Measurements from ENCODE around the gene FANCC. TPM values are rescaled to one million over a fixed set of nuclear protein-coding genes. Genes with fewer than 3 reads are reported as not detected.

Gene FANCC
- total RNA-seq, 2 donors from 2014 or later: 17.6 to 23.5 TPM

GRCh38 chr9:95109456-95109855 lies 208.1 kb downstream of the FANCC start:
- H3K27me3 ChIP-seq (ENCODE audit: control insufficient read depth, insufficient read depth, low read length, poor library complexity, severe bottlenecking): no peaks in the 10 kb centered on the region
- Mint-ChIP-seq H3K27ac (no peak overlapping the region), H3K4me1 (no peaks in the 10 kb centered on the region), H3K36me3 (ENCODE audit: low read depth) (peaks cover 23% of the 10 kb centered on the region), H3K9me3 (no peaks in the 10 kb centered on the region), H3K27me3 (ENCODE audit: insufficient read depth) (no peaks in the 10 kb centered on the region), H3K4me3 (no peak overlapping the region)
- 93 to 98% methylated on average over 7 to 8 of the region's 8 CpGs for WGBS, 2 experiments (ENCODE audit: insufficient coverage in 1 of 2, insufficient read length in 1 of 2)
- no peak for DNase-seq
- no peak overlapping the region for H3K9ac ChIP-seq (ENCODE audit: extremely low read depth, low read length, poor library complexity, severe bottlenecking)
- H3K27ac ChIP-seq (ENCODE audit: low read depth, low read length): no peak overlapping the region
- peaks cover 25% of the 10 kb centered on the region for H3K36me3 ChIP-seq (ENCODE audit: control insufficient read depth, insufficient read depth, low read length)
- H3K4me1 ChIP-seq (ENCODE audit: control insufficient read depth, insufficient read depth, low read length): no peaks in the 10 kb centered on the region
- TF ChIP-seq CTCF (conservative IDR thresholded peaks at IDR 0.05): no peak
- no peaks in the 10 kb centered on the region for H3K9me3 ChIP-seq (ENCODE audit: control insufficient read depth, low read length)
- H3K4me3 ChIP-seq (ENCODE audit: low read length): no peak overlapping the region

- no peak for TF ChIP-seq CTCF (conservative IDR thresholded peaks at IDR 0.05)
- no peaks in the 10 kb centered on the region for H3K4me1 ChIP-seq (ENCODE audit: control insufficient read depth, insufficient read depth, low read length)
- no peak for DNase-seq
- no peak overlapping the region for H3K4me3 Mint-ChIP-seq
- H3K36me3 Mint-ChIP-seq (ENCODE audit: low read depth): peaks cover 23% of the 10 kb centered on the region
- no peaks in the 10 kb centered on the region for H3K9me3 Mint-ChIP-seq
- no peaks in the 10 kb centered on the region for H3K27me3 ChIP-seq (ENCODE audit: control insufficient read depth, insufficient read depth, low read length, poor library complexity, severe bottlenecking)
- no peaks in the 10 kb centered on the region for H3K9me3 ChIP-seq (ENCODE audit: control insufficient read depth, low read length)
- no peaks in the 10 kb centered on the region for H3K4me1 Mint-ChIP-seq
- peaks cover 25% of the 10 kb centered on the region for H3K36me3 ChIP-seq (ENCODE audit: control insufficient read depth, insufficient read depth, low read length)
- H3K27me3 Mint-ChIP-seq (ENCODE audit: insufficient read depth): no peaks in the 10 kb centered on the region
- H3K27ac ChIP-seq (ENCODE audit: low read depth, low read length): no peak overlapping the region
- WGBS, 2 experiments (ENCODE audit: insufficient coverage in 1 of 2, insufficient read length in 1 of 2): 92 to 96% methylated on average over 5 of the region's 5 CpGs
- H3K27ac Mint-ChIP-seq: no peak overlapping the region
- H3K9ac ChIP-seq (ENCODE audit: extremely low read depth, low read length, poor library complexity, severe bottlenecking): no peak overlapping the region
- H3K4me3 ChIP-seq (ENCODE audit: low read length): no peak overlapping the region
Observed at GRCh38 chr9:95108777-95109176, 208.7 kb downstream of the FANCC start.

GRCh38 chr9:95107976-95108375 lies 209.5 kb downstream of the FANCC start:
- 92 to 98% methylated on average over 11 to 14 of the region's 14 CpGs for WGBS, 2 experiments (ENCODE audit: insufficient coverage in 1 of 2, insufficient read length in 1 of 2)
- Mint-ChIP-seq H3K4me1 (peaks cover 4% of the 10 kb centered on the region), H3K27me3 (ENCODE audit: insufficient read depth) (no peaks in the 10 kb centered on the region), H3K27ac (no peak overlapping the region), H3K4me3 (no peak overlapping the region), H3K36me3 (ENCODE audit: low read depth) (peaks cover 22% of the 10 kb centered on the region), H3K9me3 (no peaks in the 10 kb centered on the region)
- Histone ChIP-seq H3K27me3 (ENCODE audit: control insufficient read depth, insufficient read depth, low read length, poor library complexity, severe bottlenecking) (no peaks in the 10 kb centered on the region), H3K4me1 (ENCODE audit: control insufficient read depth, insufficient read depth, low read length) (no peaks in the 10 kb centered on the region), H3K36me3 (ENCODE audit: control insufficient read depth, insufficient read depth, low read length) (peaks cover 25% of the 10 kb centered on the region), H3K27ac (ENCODE audit: low read depth, low read length) (peak overlapping the region; percentile 66), H3K9me3 (ENCODE audit: control insufficient read depth, low read length) (no peaks in the 10 kb centered on the region), H3K4me3 (ENCODE audit: low read length) (no peak overlapping the region), H3K9ac (ENCODE audit: extremely low read depth, low read length, poor library complexity, severe bottlenecking) (no peak overlapping the region)
- no peak for DNase-seq
- TF ChIP-seq CTCF (conservative IDR thresholded peaks at IDR 0.05): no peak
